Measurements from ENCODE around the gene PHKA2.
"Not testable (repeated sequence)": the region's sequence is repeated elsewhere in the genome, so short reads cannot be mapped to it uniquely, and the experiment has no call there.

The PHKA2 gene

DNA sequence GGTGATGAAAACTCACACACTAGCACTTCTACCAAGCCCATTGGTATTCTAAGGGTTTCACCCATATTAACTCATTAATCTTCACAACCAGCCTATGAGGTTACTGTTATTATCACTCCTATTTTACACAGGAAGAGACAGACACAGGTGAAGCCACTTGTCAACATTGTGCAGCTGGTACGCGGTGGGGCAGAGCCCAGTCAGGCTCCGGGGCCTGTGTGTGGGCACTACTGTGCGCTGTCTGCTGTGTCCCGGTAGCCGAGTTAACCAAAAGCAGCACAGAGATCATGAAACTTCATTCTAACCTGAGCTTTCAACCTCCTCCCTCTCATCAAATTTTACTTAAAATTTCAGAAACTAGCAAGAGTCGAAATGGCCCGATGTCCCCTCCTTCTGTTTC is 111.3 kb downstream of the PHKA2 start:
- intact Hi-C loops (cut with micrococcal nuclease): no loop called here
- Mint-ChIP-seq H3K36me3 (ENCODE audit: low read depth) (no peaks in the 10 kb centered on the region), H3K4me1 (ENCODE audit: low read depth) (no peaks in the 10 kb centered on the region), H3K27me3 (peaks cover 1% of the 10 kb centered on the region), H3K27ac (no peak overlapping the region), H3K4me3 (no peak overlapping the region), H3K9me3 (no peaks in the 10 kb centered on the region)

DNA sequence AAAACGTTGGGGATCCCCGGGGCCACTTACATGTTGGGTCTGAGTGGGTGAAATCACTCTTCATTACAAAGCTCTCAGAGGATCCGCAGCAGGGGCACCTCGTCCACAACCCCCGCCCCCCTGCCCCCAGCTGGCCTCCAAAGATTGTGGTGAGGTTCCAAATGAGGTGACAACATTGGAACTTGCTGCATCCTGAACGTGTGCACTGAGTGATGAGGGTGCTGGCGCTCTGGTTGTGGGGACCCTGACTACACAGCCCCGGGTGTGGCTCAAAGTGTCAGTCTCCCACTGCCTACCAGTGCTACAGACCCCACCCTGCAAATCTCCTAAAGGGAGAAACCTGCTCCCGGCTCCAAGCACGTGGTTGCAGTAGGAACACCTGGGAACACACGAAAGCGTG is 111.9 kb downstream of the PHKA2 start:
- no peak overlapping the region for H3K27ac Mint-ChIP-seq
- H3K36me3 Mint-ChIP-seq (ENCODE audit: low read depth): no peaks in the 10 kb centered on the region
- H3K9me3 Mint-ChIP-seq: no peaks in the 10 kb centered on the region
- intact Hi-C loops (cut with micrococcal nuclease): no loop called here
- peaks cover 1% of the 10 kb centered on the region for H3K27me3 Mint-ChIP-seq
- H3K4me1 Mint-ChIP-seq (ENCODE audit: low read depth): no peaks in the 10 kb centered on the region
- H3K4me3 Mint-ChIP-seq: no peak overlapping the region

DNA sequence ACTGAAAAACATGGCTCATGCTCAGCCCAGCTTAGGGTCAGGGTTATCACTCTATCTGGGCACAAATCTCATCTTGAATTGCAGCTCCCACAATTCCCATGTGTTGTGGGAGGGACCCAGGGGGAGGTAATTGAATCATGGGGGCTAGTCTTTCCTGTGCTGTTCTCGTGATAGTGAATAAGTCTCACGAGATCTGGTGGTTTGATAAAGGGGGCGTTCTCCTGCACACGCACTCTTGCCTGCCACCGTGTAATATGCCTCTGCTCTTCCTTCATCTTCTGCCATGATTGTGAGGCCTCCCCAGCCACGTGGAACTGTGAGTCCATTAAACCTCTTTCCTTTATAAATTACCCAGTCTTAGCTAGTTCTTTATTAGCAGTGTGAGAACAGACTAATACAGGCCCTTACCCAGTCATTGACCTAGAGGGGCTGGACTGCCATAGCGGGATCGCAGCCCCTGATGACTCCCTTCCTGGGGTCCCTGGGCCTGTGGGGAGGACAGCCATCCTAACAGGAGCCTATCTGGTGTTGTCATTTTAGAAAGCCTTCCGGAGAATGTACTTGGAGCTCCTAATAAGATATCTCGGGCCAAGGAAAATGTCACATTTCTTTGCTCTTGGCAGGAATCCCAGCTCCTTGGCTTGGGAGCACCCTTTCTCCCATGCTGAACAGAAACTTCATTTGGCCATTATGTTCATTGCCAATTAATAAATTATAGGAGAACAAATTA is 112.6 kb downstream of the PHKA2 start:
- Mint-ChIP-seq H3K27ac (no peak overlapping the region), H3K27me3 (peaks cover 1% of the 10 kb centered on the region), H3K36me3 (ENCODE audit: low read depth) (no peaks in the 10 kb centered on the region), H3K4me3 (no peak overlapping the region), H3K4me1 (ENCODE audit: low read depth) (no peaks in the 10 kb centered on the region), H3K9me3 (no peaks in the 10 kb centered on the region)
- intact Hi-C loops (cut with micrococcal nuclease): no loop called here

DNA sequence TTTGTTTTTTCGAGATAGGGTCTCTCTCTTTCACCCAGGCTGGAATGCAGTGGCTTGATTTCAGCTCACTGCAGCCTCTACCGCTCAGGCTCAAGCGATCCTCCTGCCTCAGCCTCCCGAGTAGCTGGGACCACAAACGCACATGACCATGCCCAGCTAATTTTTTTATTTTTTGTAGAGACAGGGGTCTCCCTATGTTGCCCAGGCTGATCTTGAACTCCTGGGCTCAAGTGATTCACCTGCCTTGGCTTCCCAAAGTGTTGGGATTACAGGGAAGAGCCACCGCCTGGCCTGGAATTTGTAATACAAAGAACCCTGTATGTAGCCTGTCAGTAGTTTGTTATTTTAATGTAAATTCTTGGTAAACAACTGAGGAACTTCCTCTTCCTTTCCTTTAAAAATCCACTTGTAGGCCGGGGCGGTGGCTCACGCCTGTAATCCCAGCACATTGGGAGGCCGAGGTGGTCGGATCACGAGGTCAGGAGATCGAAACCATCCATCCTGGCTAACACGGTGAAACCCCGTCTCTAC is 119.5 kb downstream of the PHKA2 start:
- intact Hi-C loops (cut with micrococcal nuclease): no loop called here
- H3K4me3 Mint-ChIP-seq: no peak overlapping the region
- H3K27me3 Mint-ChIP-seq: no peaks in the 10 kb centered on the region
- no peak overlapping the region for H3K27ac Mint-ChIP-seq
- no peaks in the 10 kb centered on the region for H3K36me3 Mint-ChIP-seq (ENCODE audit: low read depth)
- H3K9me3 Mint-ChIP-seq: no peaks in the 10 kb centered on the region
- H3K4me1 Mint-ChIP-seq (ENCODE audit: low read depth): no peaks in the 10 kb centered on the region

DNA sequence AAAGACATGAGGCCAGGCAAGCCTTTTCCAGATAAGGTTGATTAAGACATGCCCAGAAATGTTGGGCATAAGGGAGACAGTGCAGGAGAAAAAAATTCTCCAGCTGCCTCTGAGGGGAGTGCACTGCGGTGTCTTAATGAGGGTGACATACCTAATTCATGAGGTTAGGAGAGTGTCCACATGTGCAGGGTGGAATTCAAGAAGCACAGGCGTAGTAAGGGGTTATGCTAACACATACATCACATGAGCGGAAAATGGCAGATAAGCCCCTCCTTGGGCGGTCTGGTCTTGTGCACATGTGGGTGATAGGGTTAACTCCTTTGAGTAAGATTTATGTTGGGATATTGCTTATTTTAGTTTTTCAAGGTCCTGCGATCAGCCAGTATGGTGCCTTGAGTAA is 122.4 kb downstream of the PHKA2 start:
- H3K4me1 Mint-ChIP-seq (ENCODE audit: low read depth): no peaks in the 10 kb centered on the region
- H3K27me3 Mint-ChIP-seq: no peaks in the 10 kb centered on the region
- intact Hi-C loops (cut with micrococcal nuclease): no loop called here
- H3K36me3 Mint-ChIP-seq (ENCODE audit: low read depth): no peaks in the 10 kb centered on the region
- H3K9me3 Mint-ChIP-seq: no peaks in the 10 kb centered on the region
- H3K27ac Mint-ChIP-seq: no peak overlapping the region
- H3K4me3 Mint-ChIP-seq: no peak overlapping the region

DNA sequence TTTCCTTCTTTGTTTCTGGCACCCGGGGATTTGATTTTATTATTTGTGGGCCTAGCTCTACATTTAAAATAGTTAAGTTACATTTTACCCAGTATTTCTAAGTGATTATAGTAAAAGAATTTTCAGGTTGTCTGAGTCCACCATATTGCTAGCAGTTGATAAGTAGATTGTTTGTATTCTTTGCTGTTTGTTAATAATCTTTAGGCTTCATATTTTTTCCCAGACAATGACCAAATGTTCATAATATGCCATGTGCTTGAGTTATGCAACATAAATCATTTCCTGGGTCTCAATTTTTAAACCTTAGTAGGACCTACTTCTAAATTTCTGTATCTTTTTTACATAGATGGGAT is 127.3 kb downstream of the PHKA2 start:
- Mint-ChIP-seq H3K36me3 (ENCODE audit: low read depth) (no peaks in the 10 kb centered on the region), H3K4me1 (ENCODE audit: low read depth) (no peaks in the 10 kb centered on the region), H3K4me3 (no peak overlapping the region), H3K9me3 (no peaks in the 10 kb centered on the region), H3K27ac (no peak overlapping the region), H3K27me3 (peaks cover 2% of the 10 kb centered on the region)
- intact Hi-C loops (cut with micrococcal nuclease): no loop called here

DNA sequence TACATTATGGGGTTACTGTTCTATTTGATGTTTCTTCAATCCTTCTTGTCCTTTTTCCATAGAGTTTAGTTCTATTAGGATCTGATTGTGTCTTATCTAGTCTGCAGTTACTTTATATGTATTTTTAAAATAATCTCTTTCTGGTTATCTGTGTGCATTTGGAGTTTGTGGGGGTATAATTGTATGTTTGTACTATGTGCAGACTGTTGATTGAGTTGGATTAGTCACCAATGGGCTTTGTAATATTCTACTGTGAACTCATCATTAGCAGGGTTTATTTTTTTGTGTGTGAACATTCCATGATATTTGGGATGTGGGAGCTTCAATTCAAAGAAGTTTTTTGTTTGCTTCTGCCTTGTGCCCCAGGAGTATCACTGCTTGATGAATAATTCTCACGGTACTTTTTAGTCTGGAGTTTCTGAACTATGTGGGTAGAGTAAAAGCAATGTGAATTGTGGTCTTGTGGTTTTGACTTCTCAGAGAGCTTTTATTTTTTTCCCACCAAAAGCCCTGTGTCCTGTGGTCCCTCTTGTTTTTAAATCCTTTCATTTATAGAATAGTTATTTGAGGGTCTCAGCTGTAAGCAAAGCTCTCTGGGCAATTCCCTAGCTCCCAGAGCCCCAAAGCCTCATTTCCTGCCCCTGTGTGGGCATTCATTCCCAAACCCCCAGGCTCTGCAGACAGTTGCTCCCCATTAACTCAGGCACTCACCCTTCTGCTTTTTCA is 127.8 kb downstream of the PHKA2 start:
- Mint-ChIP-seq H3K27me3 (peaks cover 2% of the 10 kb centered on the region), H3K27ac (no peak overlapping the region), H3K4me3 (no peak overlapping the region), H3K9me3 (no peaks in the 10 kb centered on the region), H3K36me3 (ENCODE audit: low read depth) (no peaks in the 10 kb centered on the region), H3K4me1 (ENCODE audit: low read depth) (no peaks in the 10 kb centered on the region)
- intact Hi-C loops (cut with micrococcal nuclease): no loop called here

DNA sequence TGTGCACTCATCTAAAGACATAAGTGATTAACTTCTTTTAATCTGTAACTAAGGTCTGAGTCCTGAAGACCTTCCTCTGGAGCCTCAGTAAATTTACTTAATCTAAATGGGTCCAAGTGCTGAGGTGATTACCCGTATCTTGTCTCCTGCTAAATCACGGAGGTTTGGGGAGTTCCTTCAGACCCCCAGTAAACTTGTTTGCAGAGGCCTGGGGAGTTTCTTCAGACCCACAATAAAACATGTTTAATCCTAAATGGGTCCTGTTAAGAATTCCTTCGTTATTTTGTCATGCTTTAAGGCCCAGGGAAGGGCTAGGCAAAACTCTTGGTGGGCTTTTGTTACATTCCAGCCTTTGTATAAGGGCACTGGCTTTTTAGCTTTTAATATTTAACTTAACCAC is 136.0 kb downstream of the PHKA2 start:
- H3K4me1 Mint-ChIP-seq (ENCODE audit: low read depth); intact Hi-C loops (cut with micrococcal nuclease); H3K27ac Mint-ChIP-seq; H3K9me3 Mint-ChIP-seq; H3K27me3 Mint-ChIP-seq; H3K4me3 Mint-ChIP-seq; H3K36me3 Mint-ChIP-seq (ENCODE audit: low read depth): not testable (repeated sequence)
